SJSA1 (cell line): ENCODE measurements around the gene TMEM220. TPM values are rescaled to one million over a fixed set of nuclear protein-coding genes. Genes with fewer than 3 reads are reported as not detected.
"Not testable (repeated sequence)": the region's sequence is repeated elsewhere in the genome, so short reads cannot be mapped to it uniquely, and the experiment has no call there.

ENCODE experiments used
- DNase-seq, 2 experiments: peaks; one replicate each; pipeline ENCODE4 v3.0.0-alpha.2; 2015 to 2020; ENCODE audit warnings: low spot score in 2 of 2, low read depth in 1 of 2
- H3K27ac ChIP-seq: fragments of 250-450 bp; sonication (Bioruptor Pico); 2 replicates; pipeline ENCODE4 v1.5.1; 2020; ENCODE audit warnings: mild to moderate bottlenecking, moderate library complexity
- H3K27me3 ChIP-seq: fragments of 250-450 bp; sonication (Bioruptor Pico); replicated peaks from 2 replicates; pipeline ENCODE4 v1.5.1; 2020; ENCODE audit warnings: mild to moderate bottlenecking, moderate library complexity
- H3K36me3 ChIP-seq: fragments of 250-450 bp; sonication (Bioruptor Pico); 2 replicates; pipeline ENCODE4 v1.5.1; 2020; ENCODE audit warnings: mild to moderate bottlenecking
- H3K4me1 ChIP-seq: fragments of 250-450 bp; sonication (Bioruptor Pico); replicated peaks from 2 replicates; pipeline ENCODE4 v1.6.1; 2021; ENCODE audit warnings: mild to moderate bottlenecking
- H3K4me3 ChIP-seq: fragments of 250-450 bp; sonication (Bioruptor Pico); 2 replicates; pipeline ENCODE4 v1.5.1; 2020; ENCODE audit warnings: mild to moderate bottlenecking
- H3K9me3 ChIP-seq: fragments of 250-450 bp; sonication (Bioruptor Pico); replicated peaks from 2 replicates; pipeline ENCODE4 v1.5.1; 2020; ENCODE audit warnings: mild to moderate bottlenecking
- total RNA-seq: library from RNA; depleted of rRNA; stranded (reverse); fragments of >200 nt; shearing (Covaris generic); gene quantifications from 2 replicates; pipeline ENCODE4 v1.2.3, GENCODE V29; 2014

TMEM220 gene
- total RNA-seq, 1 experiment from 2014 or later = 2.8 TPM

GRCh38 chr17:10745231-10745630, 15.4 kb upstream of the TMEM220 start:
- Histone ChIP-seq H3K36me3 (no peaks in the 10 kb centered on the region), H3K9me3 (no peaks in the 10 kb centered on the region), H3K27ac (no peak overlapping the region), H3K27me3 (no peaks in the 10 kb centered on the region; the same call in 1 of the 2 replicates), H3K4me3 (no peak overlapping the region), H3K4me1 (no peaks in the 10 kb centered on the region)
- peak in 1 of 2 experiments; percentile 9 for DNase-seq

DNA sequence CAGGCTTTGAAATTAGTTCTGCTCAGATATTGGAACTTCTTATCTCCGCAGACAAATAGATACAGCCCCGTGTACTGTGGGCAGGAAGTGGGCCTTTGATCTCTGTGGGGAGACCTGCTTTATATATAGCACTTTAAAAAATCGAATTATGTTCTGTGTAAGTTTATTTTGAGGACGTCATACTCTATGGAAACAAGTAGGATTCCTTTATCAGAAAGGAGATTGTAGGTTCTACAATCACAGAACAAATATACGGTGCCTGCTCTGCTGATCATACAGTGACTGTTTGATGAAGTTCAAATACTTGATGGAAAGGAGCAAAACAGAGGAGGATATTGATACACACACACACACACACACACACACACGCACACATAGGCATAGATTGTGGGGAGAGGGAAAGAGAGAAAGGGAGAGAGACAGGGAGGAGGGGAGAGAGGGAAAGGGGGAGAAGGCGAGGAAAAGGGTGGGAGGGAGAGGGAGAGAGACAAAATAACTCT, 14.7 kb upstream of the TMEM220 start:
- no peaks in the 10 kb centered on the region for H3K4me1 ChIP-seq
- H3K9me3 ChIP-seq = no peaks in the 10 kb centered on the region
- no peaks in the 10 kb centered on the region for H3K36me3 ChIP-seq
- DNase-seq = no peak
- H3K27ac ChIP-seq = no peak overlapping the region
- no peak overlapping the region for H3K4me3 ChIP-seq
- no peaks in the 10 kb centered on the region; the same call in 1 of the 2 replicates for H3K27me3 ChIP-seq

GRCh38 chr17:10743316-10744009, 13.6 kb upstream of the TMEM220 start:
- Histone ChIP-seq H3K27me3 (no peaks in the 10 kb centered on the region; the same call in 1 of the 2 replicates), H3K9me3 (no peaks in the 10 kb centered on the region), H3K36me3 (no peaks in the 10 kb centered on the region), H3K27ac (no peak overlapping the region), H3K4me1 (no peaks in the 10 kb centered on the region), H3K4me3 (no peak overlapping the region)
- no peak for DNase-seq

DNA sequence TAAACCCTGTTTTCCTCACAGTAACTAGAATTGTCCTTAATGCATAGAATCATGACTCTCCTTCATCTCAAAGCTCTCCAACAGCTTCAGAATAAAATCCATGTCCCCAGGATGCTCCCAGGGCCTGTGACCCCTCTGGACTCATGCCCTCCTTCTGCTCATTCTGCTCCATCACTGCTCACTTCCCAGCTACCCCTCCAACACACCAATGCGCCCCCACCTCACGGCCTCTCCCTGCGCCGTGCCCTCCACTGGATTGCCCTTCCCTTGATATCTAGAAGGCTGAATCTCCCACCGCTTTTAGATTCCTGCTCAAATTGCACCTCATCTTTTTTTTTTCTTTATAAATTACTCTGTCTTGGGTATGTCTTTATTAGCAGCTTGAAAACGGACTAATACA, 12.6 kb upstream of the TMEM220 start:
- Histone ChIP-seq H3K27me3 (no peaks in the 10 kb centered on the region; the same call in 1 of the 2 replicates), H3K27ac (no peak overlapping the region), H3K9me3 (0 out of 2 replicates have a peak, but pooled peaks cover 2% of the 10 kb centered on the region), H3K4me1 (no peaks in the 10 kb centered on the region), H3K4me3 (no peak overlapping the region), H3K36me3 (no peaks in the 10 kb centered on the region)
- no peak for DNase-seq

DNA sequence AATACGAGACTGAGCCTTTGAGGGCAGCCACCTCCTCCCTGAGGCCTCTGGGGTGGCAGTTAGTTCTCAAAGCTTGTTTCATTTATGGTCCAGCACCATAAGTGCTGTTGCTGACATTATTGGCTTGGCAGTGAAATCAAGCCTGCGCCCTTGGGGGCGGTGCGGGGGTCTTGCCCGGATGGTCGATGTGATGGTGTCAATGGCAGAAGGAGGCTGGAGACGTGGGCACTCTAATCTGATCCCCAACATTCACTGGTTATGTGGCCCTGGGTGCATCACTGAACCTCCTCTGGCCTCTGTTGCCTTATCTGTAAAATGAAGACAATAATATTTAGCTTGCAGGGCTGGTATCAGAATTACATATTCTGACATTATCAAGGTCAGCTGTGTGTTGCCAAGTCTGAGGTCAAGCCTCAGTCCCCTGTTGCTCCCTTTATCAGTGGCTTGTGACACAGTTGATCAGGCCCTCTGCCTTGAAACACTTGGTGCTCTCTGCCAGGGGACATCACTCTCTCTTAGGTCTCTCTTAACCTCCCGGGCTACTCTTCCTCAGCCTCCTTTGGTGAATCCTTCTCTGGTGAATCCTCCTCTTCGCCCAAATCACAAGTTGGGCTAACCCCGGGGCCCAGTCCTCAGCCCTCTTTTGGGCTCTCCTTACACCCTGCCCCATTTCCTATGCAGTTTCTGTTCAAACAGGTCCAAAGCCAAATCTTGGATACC, 11.8 kb upstream of the TMEM220 start:
- Histone ChIP-seq H3K4me1 (no peaks in the 10 kb centered on the region), H3K9me3 (0 out of 2 replicates have a peak, but pooled peaks cover 4% of the 10 kb centered on the region), H3K27ac (no peak overlapping the region), H3K27me3 (no peaks in the 10 kb centered on the region; the same call in 1 of the 2 replicates), H3K4me3 (no peak overlapping the region), H3K36me3 (no peaks in the 10 kb centered on the region)
- DNase-seq = no peak

DNA sequence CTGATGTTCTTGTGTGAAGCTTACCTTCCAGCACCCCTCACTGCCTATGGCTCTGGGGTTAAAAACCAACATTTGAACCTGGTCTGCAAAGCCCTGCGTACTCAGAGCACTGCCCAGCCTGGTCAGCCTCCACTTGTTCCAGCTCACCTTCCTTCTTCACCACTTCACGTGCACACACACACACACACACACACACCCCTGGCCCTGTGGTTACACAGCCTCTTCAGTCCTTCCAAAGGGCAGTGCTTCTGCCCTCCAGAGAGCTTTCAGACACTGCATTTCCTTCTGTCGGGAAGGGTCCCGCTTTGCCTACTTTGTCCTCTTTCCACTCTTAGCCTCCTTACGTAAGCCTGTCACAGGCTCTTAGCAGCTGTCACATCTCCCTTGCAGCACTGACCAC, 9.6 kb upstream of the TMEM220 start:
- Histone ChIP-seq H3K27ac (no peak overlapping the region), H3K27me3 (no peaks in the 10 kb centered on the region), H3K4me1 (no peaks in the 10 kb centered on the region), H3K4me3 (no peak overlapping the region), H3K36me3 (no peaks in the 10 kb centered on the region), H3K9me3 (0 out of 2 replicates have a peak, but pooled peaks cover 4% of the 10 kb centered on the region)
- no peak for DNase-seq

- DNase-seq = no peak
- Histone ChIP-seq H3K9me3 (0 out of 2 replicates have a peak, but pooled peaks cover 4% of the 10 kb centered on the region), H3K27me3 (no peaks in the 10 kb centered on the region), H3K4me3 (no peak overlapping the region), H3K27ac (no peak overlapping the region), H3K36me3 (no peaks in the 10 kb centered on the region), H3K4me1 (no peaks in the 10 kb centered on the region)
Measured at GRCh38 chr17:10738521-10739258, 8.9 kb upstream of the TMEM220 start.

- Histone ChIP-seq H3K4me3 (no peak overlapping the region), H3K27ac (no peak overlapping the region), H3K36me3 (no peaks in the 10 kb centered on the region), H3K9me3 (0 out of 2 replicates have a peak, but pooled peaks cover 4% of the 10 kb centered on the region), H3K27me3 (no peaks in the 10 kb centered on the region), H3K4me1 (no peaks in the 10 kb centered on the region)
- no peak for DNase-seq
Measured at GRCh38 chr17:10737736-10738135, 7.9 kb upstream of the TMEM220 start.

DNA sequence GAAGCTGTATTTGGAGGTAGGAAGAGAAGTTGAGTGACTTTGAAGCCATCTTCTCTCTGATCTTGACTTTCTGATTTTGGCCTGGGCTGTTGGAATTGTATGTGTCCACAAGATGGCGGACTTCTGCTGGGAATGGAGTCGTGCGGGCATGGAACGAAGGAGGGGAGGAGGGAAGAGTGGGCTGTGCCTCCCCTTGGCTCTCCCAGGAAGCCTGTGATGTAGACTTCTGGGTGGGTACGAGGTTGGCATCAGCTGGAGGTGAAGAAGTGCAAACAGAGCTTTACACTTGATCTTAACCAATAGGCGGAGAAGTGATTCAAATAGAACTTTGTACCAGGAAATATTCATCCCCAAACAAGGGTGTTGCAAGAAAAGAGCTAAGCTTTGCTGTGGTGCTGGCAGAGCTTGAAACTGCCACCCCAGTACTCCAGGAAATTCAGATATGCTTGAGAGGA, 7.4 kb upstream of the TMEM220 start:
- Histone ChIP-seq H3K9me3 (0 out of 2 replicates have a peak, but pooled peaks cover 4% of the 10 kb centered on the region), H3K4me3 (no peak overlapping the region)
- DNase-seq = peak; percentile 36 to 53

DNA sequence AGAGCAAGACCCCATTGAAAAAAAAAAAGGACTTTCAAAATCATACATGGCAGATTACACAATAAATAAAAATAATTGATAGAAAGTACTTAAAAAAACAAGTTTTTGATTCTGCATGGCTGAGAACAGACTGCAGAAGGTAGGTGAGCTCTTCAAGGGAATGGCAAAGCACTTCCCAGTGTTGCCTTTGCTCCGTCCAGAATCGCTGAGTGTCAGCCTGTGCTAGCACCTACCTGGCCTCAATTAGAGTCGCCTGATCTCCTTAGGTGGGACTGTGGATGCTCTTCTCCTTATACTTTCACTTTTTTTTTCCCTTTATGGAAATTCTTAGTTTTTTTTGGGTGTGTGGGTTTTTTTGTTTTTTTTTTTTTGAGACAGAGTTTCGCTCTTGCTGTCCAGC, 6.0 kb upstream of the TMEM220 start:
- no peak overlapping the region for H3K4me3 ChIP-seq
- H3K9me3 ChIP-seq = 0 out of 2 replicates have a peak, but pooled peaks cover 4% of the 10 kb centered on the region
- H3K27me3 ChIP-seq = no peaks in the 10 kb centered on the region
- H3K4me1 ChIP-seq = no peaks in the 10 kb centered on the region
- H3K27ac ChIP-seq = no peak overlapping the region
- DNase-seq = no peak
- no peaks in the 10 kb centered on the region for H3K36me3 ChIP-seq

More for the DNA sequence above, 7.4 kb upstream of the TMEM220 start:
- no peaks in the 10 kb centered on the region for H3K27me3 ChIP-seq
- no peaks in the 10 kb centered on the region for H3K4me1 ChIP-seq
- no peak overlapping the region for H3K27ac ChIP-seq
- no peaks in the 10 kb centered on the region for H3K36me3 ChIP-seq

DNA sequence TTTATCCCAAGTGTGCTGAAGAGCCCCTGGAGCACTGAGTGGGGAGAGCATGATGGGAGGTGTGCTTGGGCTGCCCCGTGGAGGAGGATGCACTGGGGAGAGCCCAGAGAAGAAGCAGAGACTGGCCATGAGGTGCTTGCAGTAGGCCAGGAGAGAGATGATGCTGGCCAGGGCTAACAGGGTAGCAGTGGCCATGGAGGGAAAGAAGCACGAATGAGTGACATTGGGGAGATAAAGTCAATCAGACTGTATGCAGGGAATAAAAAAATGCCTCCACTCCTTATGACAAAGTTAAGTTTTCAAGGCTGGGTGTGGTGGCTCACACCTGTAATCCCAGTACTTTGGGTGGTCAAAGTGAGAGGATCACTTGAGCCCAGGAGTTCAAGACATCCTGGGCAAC, 5.4 kb upstream of the TMEM220 start:
- Histone ChIP-seq H3K27me3 (no peaks in the 10 kb centered on the region), H3K36me3 (no peaks in the 10 kb centered on the region), H3K27ac (no peak overlapping the region), H3K4me1 (no peaks in the 10 kb centered on the region), H3K4me3 (no peak overlapping the region), H3K9me3 (0 out of 2 replicates have a peak, but pooled peaks cover 4% of the 10 kb centered on the region)
- DNase-seq = no peak

GRCh38 chr17:10733666-10734065, 3.8 kb upstream of the TMEM220 start:
- no peaks in the 10 kb centered on the region for H3K27me3 ChIP-seq
- peaks cover 4% of the 10 kb centered on the region; the same call in 1 of the 2 replicates for H3K4me1 ChIP-seq
- H3K27ac ChIP-seq = no peak overlapping the region
- H3K4me3 ChIP-seq = no peak overlapping the region
- DNase-seq = no peak
- H3K9me3 ChIP-seq = 0 out of 2 replicates have a peak, but pooled peaks cover 4% of the 10 kb centered on the region
- peaks cover 5% of the 10 kb centered on the region for H3K36me3 ChIP-seq

DNA sequence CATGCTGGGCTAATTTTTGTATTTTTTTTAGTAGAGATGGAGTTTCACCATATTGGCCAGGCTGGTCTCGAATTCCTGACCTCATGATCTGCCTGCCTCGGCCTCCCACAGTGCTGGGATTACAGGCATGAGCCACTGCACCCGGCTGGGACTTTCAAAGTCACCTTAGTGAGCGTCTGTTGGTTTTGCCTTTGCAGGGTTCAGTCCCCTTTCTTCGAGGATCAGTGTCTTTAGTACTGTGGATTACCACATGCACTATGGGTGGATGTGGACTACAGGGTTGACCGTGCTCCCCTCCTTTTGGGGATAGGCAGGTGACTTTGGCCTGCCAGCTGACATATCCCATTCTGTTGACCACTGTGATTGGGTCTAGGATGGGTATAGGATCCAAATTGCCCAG, 2.3 kb upstream of the TMEM220 start:
- not testable (repeated sequence) for H3K4me3 ChIP-seq, H3K27me3 ChIP-seq, H3K9me3 ChIP-seq, DNase-seq, H3K4me1 ChIP-seq, H3K36me3 ChIP-seq, H3K27ac ChIP-seq
